ENCODE results near the gene GOLIM4. TPM values are rescaled to one million over a fixed set of nuclear protein-coding genes. Genes with fewer than 3 reads are reported as not detected.

Gene GOLIM4
- total RNA-seq, 1 experiment from 2014 or later = 25.3 TPM

GRCh38 chr3:168117059-168117458 is 21.3 kb upstream of the GOLIM4 start:
- DNase-seq (no peak), ATAC-seq (no peak)
- no peaks in the 10 kb centered on the region for H3K9me2 ChIP-seq (replicated peaks; ENCODE audit: low read length)
- intact Hi-C loops (cut with micrococcal nuclease) = no loop called here
- no peak overlapping the region for H3K27ac ChIP-seq (ENCODE audit: low read length)
- H3K4me2 ChIP-seq (ENCODE audit: low read length) = no peak overlapping the region
- POLR2A ChIA-PET (ENCODE audit: unreplicated experiment) = no interaction called here
- no peak overlapping the region for H3K4me3 ChIP-seq (ENCODE audit: low read length)
- TF ChIP-seq CTCF (conservative IDR thresholded peaks at IDR 0.05; ENCODE audit: low read depth, low read length) = no peak
- no peak for TF ChIP-seq EZH2phosphoT487 (IDR thresholded peaks at IDR 0.05; ENCODE audit: borderline replicate concordance, low read length)
- TF ChIP-seq EZH2 (IDR thresholded peaks at IDR 0.05; ENCODE audit: low read length, unreplicated experiment) = no peak
- H2AFZ ChIP-seq (ENCODE audit: low read length) = no peak overlapping the region
- CTCF ChIA-PET = no interaction called here
- no peaks in the 10 kb centered on the region for H3F3A ChIP-seq (ENCODE audit: low read length, unreplicated experiment)
- H3K9ac ChIP-seq (ENCODE audit: low read length) = no peak overlapping the region
- peaks cover 9% of the 10 kb centered on the region; the same call in 1 of the 2 replicates for H3K4me1 ChIP-seq (ENCODE audit: insufficient read depth, low read length)
- H4K20me1 ChIP-seq (ENCODE audit: low read length) = no peaks in the 10 kb centered on the region
- no TSS peak for BruUV-seq (replicated peaks)
- no peaks in the 10 kb centered on the region for H3K9me3 ChIP-seq (ENCODE audit: low read length)
- no peaks in the 10 kb centered on the region for H3K27me3 ChIP-seq (ENCODE audit: low read length)
- H3K36me3 ChIP-seq (ENCODE audit: low read depth, low read length) = no peaks in the 10 kb centered on the region
- no peaks in the 10 kb centered on the region for H3K79me2 ChIP-seq (ENCODE audit: low read length)

- Histone ChIP-seq H2AFZ (ENCODE audit: low read length) (no peak overlapping the region), H3K27me3 (ENCODE audit: low read length) (no peaks in the 10 kb centered on the region), H3K4me1 (ENCODE audit: insufficient read depth, low read length) (peaks cover 9% of the 10 kb centered on the region; the same call in 1 of the 2 replicates), H3F3A (ENCODE audit: low read length, unreplicated experiment) (no peaks in the 10 kb centered on the region), H3K27ac (ENCODE audit: low read length) (no peak overlapping the region), H4K20me1 (ENCODE audit: low read length) (no peaks in the 10 kb centered on the region), H3K36me3 (ENCODE audit: low read depth, low read length) (no peaks in the 10 kb centered on the region), H3K9ac (ENCODE audit: low read length) (no peak overlapping the region), H3K4me3 (ENCODE audit: low read length) (no peak overlapping the region), H3K9me3 (ENCODE audit: low read length) (no peaks in the 10 kb centered on the region), H3K9me2 (replicated peaks; ENCODE audit: low read length) (no peaks in the 10 kb centered on the region), H3K79me2 (ENCODE audit: low read length) (no peaks in the 10 kb centered on the region), H3K4me2 (ENCODE audit: low read length) (no peak overlapping the region)
- ChIA-PET POLR2A (ENCODE audit: unreplicated experiment) (no interaction called here), CTCF (no interaction called here)
- TF ChIP-seq EZH2phosphoT487 (IDR thresholded peaks at IDR 0.05; ENCODE audit: borderline replicate concordance, low read length) (no peak), EZH2 (IDR thresholded peaks at IDR 0.05; ENCODE audit: low read length, unreplicated experiment) (no peak), CTCF (conservative IDR thresholded peaks at IDR 0.05; ENCODE audit: low read depth, low read length) (no peak)
- intact Hi-C loops (cut with micrococcal nuclease) = no loop called here
- no TSS peak for BruUV-seq (replicated peaks)
- DNase-seq = no peak
- no peak for ATAC-seq
Observed at GRCh38 chr3:168116279-168116678, 20.6 kb upstream of the GOLIM4 start.

- Histone ChIP-seq H4K20me1 (ENCODE audit: low read length) (no peaks in the 10 kb centered on the region), H2AFZ (ENCODE audit: low read length) (no peak overlapping the region), H3F3A (ENCODE audit: low read length, unreplicated experiment) (no peaks in the 10 kb centered on the region), H3K27me3 (ENCODE audit: low read length) (no peaks in the 10 kb centered on the region), H3K79me2 (ENCODE audit: low read length) (no peaks in the 10 kb centered on the region), H3K9me3 (ENCODE audit: low read length) (no peaks in the 10 kb centered on the region), H3K4me1 (ENCODE audit: insufficient read depth, low read length) (peaks cover 9% of the 10 kb centered on the region; the same call in 1 of the 2 replicates), H3K36me3 (ENCODE audit: low read depth, low read length) (no peaks in the 10 kb centered on the region), H3K4me3 (ENCODE audit: low read length) (no peak overlapping the region), H3K9me2 (replicated peaks; ENCODE audit: low read length) (no peaks in the 10 kb centered on the region), H3K4me2 (ENCODE audit: low read length) (no peak overlapping the region), H3K27ac (ENCODE audit: low read length) (no peak overlapping the region), H3K9ac (ENCODE audit: low read length) (no peak overlapping the region)
- intact Hi-C loops (cut with micrococcal nuclease) = no loop called here
- ChIA-PET CTCF (no interaction called here), POLR2A (ENCODE audit: unreplicated experiment) (no interaction called here)
- TF ChIP-seq CTCF (conservative IDR thresholded peaks at IDR 0.05; ENCODE audit: low read depth, low read length) (no peak), EZH2 (IDR thresholded peaks at IDR 0.05; ENCODE audit: low read length, unreplicated experiment) (no peak), EZH2phosphoT487 (IDR thresholded peaks at IDR 0.05; ENCODE audit: borderline replicate concordance, low read length) (no peak)
- ATAC-seq (no peak), DNase-seq (no peak)
- BruUV-seq (replicated peaks) = no TSS peak
Observed at GRCh38 chr3:168113848-168114247, 18.1 kb upstream of the GOLIM4 start.
